SIG-M5 treated with dmso at 0.1 percent for 504 hours (cell line): ENCODE data around the gene MRPL17.

Experiments used
- DNase-seq: peaks from one replicate; lab custom pipeline; 2025; ENCODE audit not compliant: unreplicated experiment; lab: John Stamatoyannopoulos, UW

MRPL17 gene

DNA sequence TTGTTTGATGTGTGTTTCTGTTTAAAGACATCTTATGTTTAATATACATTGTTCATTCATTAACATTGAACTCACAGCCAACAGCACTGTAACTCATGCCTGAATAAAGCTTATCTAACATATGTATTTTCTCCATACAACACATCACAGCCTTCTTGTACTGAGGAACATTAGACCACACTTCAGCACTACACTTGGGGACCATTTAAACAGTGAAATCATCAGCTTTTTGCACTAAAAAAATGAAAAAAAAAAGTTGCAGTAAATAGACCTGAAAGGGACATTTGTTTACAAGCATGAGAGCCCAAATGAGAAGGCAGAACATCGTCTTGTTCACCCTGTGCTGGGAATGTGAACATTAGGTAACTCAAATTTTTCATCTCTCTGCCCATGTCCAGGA is 48.6 kb downstream of the MRPL17 start:
- DNase-seq = no peak

DNA sequence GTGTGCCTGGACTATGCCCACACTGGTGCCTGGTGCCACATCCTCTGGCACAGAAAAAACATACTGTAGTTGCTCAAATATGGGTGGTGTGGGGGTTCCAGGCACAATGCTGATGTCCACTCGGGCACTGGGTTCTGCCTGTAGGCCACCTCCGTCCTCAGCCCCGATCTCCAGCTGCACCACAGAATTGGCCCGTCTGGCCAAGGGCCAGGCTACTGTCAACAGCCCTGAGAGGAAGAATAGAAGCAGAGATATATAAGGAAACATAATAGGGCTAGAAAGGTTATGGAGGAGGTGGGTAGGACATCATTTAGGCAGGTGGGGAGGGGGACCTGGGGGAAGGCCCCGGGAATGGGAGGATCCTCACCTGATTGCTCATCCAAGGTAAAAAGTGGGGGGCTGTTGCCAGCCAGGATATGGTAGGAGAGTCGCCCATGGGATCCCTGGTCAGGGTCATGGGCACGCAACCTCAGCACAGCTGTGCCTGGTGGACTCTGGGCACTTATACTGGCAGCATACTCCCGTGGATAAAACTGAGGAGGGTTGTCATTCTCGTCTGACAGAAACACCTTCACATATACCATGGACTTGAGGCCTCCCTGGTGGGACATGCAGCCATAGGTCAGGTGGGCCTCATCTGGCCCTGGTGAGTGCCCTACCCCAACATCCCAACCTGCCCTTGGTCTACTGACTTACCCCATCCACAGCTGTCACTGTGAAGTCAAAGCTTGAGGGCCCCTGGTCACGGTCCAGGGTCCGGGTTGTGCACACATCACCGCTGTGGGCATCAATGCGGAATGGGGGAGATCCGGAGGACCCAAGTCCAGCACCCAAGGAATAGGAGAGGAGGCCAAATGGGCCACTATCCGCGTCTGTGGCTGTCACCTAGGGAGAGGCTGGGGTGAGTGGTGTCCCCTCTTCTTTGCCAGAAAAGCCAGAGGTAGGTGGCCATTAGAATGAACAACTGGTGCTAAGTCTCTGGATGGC is 49.4 kb downstream of the MRPL17 start:
- DNase-seq = no peak

DNA sequence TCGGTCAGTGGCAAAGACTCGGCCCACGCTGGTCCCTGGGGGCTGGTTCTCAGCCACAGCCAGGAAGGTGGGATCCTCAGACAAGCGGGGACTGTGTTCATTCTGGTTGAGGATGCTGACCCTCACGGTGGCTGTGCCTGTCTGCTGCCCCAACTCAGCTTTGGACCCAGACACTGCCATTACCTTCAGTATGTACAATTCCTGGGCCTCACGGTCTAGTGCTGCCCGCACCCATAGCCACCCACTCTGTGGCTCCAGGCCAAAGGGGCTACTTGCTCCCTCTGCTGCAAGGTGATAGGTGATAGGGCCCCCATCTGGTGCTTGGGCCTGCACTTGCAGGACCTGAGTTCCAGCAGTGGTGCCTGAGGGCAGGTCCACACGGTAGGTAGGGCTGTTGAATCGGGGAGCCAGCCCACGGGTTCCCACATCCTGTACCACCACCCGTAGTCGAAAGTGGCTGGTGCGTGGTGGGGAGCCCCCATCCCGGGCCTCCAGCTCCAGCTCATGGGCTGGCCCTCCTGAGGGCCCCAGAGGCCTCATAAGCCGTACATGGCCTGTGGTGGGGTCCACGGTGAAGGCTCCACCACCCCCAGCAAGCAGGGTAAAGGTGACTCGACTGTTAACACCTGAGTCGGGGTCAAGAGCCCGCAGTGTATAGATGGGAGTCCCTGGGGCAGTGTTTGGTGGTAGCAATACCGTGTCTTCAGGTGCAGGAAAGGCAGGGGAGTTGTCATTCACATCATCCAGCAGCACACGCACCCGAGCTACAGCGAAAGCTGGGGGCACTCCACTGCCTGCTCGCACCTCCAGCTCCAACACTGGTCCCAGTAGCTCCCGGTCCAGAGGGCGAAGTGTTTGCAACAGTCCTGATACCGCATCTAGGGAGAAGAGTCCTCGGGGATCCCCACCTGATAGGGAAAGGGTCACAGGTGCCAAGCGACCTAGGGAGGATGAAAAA is 50.7 kb downstream of the MRPL17 start:
- DNase-seq = no peak

DNA sequence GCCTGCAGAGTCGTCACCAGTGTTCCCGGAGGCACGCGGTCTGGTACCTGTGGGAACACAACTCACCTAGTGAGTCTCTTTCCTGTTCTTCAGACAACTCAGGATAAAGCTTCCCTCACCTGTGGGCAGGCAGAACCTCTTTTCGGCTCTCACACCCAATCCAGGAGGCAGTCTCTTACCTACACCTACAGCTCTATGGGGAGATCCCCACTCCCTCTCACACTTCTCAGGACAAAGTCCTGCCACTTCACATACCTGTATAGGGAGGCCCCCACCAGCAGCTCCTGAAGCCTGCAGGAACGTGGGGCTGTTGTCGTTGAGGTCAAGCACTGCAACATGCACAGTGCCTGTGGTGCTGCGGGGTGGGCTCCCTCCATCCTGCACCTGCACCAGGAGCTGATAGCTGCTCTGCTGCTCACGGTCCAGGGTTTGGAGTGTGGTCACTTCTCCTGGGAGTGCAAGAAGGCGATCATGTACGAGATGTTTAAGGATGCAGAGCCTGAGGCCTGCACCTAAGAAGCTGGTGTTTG is 51.7 kb downstream of the MRPL17 start:
- no peak for DNase-seq

DNA sequence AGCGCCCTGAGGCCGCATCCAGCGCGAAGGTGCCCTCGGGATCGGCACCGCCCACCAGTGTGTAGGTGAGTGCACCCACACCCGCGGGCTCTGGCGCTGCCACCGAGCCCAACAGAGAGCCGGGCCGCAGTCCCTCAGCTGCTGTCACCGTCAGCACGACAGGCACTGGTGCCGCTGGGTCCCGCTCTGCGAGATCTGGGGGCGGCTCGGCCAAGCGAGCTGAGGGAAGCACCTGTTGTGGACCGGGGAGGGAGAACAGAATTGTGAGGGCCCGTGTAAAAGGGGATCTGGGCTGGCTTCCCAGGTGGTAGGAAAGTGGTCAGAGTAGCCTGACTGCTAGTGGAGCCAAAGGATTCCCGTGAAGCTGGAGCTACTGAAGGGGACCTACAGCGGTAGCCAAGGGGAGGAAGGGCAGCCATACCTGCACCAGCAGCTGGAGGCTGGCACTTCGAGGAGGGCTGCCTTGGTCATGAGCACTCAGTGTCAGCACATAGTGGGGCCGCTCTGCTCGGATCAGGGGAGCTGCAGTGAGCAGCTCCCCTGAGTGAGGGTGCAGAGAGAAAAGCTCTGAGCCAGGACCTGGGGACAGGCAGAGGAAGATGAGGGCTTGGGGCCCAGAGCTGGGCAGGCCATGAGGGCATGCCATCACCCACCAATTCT is 52.4 kb downstream of the MRPL17 start:
- DNase-seq = no peak
